Endometrium (tissue), 2 donors: Measurements from ENCODE around the gene MEIS2.

Experiments
- FAIRE-seq: peaks from 2 replicates; lab custom pipeline; 2012; peaks lifted over from hg19 to GRCh38; lab: Jason Lieb, UNC
- donor health status: control.
- donor health status: control.

Gene MEIS2

DNA sequence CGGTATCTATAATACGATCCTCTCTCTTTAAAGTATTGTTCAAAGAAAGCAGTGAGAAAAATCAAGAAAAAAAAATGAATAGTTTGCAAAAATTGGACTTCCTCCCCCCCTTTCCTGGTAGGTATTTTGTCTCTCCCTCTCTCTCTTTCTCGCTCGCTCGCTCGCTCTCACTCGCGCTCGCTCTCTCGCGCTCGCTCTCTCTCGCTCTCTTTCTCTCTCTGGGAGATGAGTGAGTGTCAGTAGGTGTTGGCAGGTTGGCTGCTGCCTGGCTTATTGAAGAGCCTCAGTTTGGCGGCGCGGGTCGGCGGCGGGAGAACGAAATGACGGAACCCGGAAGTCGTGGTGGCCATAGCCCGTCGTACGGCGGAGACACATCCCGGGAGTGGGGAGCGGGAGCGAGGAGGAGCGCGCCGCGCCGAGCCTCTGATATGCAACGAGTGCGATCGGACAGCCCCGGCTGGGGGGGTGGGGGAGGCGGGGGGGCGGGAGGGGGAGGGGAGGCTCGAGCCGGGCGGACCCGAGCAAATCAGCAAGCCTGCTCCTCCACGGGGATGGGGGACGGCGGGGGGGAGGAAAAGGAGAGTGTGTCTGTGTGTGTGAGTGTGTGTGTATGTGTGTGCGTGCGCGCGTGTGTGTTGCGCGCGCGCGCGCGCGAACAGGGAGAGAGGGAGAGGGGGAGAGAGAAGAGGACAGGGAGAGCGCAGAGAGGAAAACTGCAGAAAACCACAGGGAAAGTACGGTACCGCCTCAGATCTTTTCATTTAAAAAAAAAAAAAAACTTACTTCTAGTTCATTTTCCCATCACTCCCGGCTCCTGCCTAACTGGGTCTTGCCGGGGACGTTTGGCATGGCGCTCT lies at the start of gene MEIS2:
TSS of gene MEIS2 (minus strand) at position 441 of the 857 bp plus-strand sequence. CDS start 1,083 bp downstream, outside the sequence.
- FAIRE-seq = no peak

- FAIRE-seq = no peak
Observed at GRCh38 chr15:37149146-37149545, 48.8 kb upstream of the MEIS2 start.

DNA sequence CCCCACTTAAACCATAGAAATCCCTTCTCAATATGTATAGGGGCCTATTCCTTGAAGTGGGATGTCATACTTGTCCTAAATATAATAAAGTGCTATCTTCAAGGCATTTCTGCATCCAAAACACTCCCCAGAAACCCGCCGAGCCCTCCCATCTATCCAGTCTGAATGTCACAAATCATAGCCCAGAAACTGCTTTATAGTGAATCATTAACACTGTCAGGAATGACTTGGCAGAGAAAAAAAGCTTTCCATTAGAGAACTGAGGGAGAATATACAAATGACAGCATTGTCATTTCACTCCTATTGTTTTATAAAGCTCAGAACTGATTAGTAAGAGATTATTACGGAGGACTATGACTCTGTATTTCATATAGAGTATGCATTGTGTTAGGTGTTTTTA lies 48.4 kb upstream of the MEIS2 start:
- FAIRE-seq = no peak

DNA sequence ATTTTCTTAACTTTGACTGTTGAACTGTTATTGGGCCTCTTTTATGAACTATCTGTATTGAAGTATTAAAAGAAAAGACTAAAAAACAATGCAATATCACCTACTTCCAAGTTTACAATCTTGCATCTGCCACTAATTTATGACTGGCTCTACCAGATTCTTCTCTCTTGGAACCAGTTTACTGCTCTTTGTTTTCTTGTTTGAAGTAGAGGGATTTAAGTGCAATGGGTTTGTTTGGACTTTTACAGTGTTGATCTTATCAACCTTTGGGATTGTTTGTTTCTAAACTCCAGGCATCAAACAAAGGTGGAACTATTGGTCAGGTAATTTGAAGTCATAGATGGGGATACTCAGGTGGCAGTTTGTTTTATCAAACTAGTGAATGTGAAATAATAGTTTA lies 43.0 kb upstream of the MEIS2 start:
- FAIRE-seq = no peak

- no peak for FAIRE-seq
Observed at GRCh38 chr15:37142371-37142770, 42.0 kb upstream of the MEIS2 start.

GRCh38 chr15:37140531-37141058 lies 40.2 kb upstream of the MEIS2 start:
- no peak for FAIRE-seq

- FAIRE-seq = no peak
Observed at GRCh38 chr15:37138591-37139215, 38.4 kb upstream of the MEIS2 start.

- no peak for FAIRE-seq
Observed at GRCh38 chr15:37137221-37137620, 36.9 kb upstream of the MEIS2 start.

DNA sequence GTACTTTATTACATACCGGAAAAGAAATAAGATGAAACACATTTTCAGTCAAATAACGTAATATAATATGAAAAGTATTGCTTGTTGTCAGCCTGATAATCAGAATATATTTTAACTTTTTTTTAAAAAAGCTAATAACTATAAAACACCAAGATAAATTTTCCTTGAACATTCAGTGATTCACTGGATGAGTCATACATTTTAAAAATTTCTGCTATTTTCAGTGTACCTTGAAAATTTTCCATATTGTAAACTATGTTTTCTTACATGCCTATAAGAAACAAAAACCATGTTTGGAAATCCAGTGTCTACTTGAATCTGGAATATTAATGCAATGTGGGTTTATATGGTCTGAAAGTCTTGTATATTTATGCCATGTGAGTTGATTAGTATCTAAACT lies 36.3 kb upstream of the MEIS2 start:
- FAIRE-seq = no peak

GRCh38 chr15:37135225-37135624 lies 34.9 kb upstream of the MEIS2 start:
- FAIRE-seq = no peak

GRCh38 chr15:37134699-37135131 lies 34.4 kb upstream of the MEIS2 start:
- FAIRE-seq = no peak

DNA sequence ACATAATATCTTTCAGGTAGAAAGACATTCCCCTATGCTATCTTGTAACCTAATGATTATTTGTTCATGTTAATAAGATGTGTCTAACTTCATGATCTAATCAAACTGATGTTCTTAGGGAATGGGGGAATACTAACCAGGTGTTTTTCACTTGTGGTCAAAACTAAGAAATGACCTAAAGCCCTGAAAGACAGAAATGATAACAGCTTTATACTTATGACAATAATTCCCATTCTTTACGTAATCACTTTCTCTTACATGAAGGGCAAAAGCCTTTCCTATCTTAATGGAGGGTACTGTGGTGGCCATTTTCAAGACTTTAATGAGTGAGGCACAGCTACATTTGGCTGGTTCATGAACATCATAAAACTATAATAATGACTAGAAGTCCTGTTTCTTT lies 33.9 kb upstream of the MEIS2 start:
- no peak for FAIRE-seq

DNA sequence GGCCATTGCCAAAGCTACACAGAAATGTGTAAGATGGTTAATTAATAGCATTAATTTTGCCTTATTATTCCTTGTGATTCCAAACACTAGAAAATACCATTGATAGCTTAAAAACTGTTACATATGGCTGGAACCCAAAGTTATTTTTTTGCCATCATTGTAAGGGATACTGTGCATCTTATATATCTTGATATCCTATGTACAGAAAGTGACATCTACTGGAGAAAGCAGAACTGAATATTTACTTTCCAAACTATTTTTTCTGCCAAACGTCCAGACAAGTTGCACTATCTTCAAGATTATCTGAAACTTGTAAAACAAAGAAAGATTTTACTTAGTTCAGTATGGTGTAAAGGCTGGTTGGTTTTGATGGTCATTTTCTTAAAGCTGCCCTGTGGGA lies 33.3 kb upstream of the MEIS2 start:
- FAIRE-seq = no peak

GRCh38 chr15:37132826-37133417 lies 32.6 kb upstream of the MEIS2 start:
- no peak for FAIRE-seq

GRCh38 chr15:37131621-37132020 lies 31.3 kb upstream of the MEIS2 start:
- no peak for FAIRE-seq

DNA sequence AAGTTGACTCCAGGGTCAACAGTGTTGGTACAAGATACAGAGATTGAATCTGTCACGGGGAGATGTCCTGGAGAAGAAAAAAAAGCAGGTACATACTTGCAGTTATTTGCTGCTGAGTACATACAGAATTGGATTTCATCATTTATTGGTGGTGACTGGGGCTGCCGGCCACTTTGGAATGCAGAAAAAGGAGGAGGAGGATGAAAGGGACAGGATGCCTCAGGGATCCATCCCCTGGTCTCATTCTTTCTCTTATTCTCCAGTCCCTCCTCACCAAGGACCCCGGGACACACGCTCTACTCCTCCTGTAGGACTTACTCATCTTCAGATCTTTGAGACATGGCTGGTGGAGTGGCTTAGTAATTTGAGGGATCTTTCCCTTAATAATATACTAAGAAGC lies 30.0 kb upstream of the MEIS2 start:
- FAIRE-seq = no peak

- FAIRE-seq = no peak
Observed at GRCh38 chr15:37125143-37125542, 24.8 kb upstream of the MEIS2 start.

DNA sequence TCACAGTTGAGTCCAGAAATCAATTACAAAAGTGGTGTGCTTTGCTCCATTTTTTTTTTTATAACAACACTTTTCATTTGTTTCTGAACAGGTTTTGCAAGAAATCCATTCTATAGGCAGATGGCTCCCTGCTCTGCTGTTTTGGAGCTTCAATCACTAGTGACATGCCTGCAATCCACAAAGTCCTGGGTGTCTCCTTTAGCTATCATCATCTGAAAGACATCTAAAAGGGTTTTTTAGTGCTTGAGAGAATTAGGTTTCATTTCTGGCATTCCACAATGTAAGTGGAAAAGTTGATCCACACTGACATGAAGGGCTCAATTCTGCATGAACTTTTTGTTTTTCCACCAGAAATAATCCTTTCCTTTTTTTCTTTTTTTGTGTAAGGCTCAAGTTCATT lies 24.0 kb upstream of the MEIS2 start:
- no peak for FAIRE-seq

DNA sequence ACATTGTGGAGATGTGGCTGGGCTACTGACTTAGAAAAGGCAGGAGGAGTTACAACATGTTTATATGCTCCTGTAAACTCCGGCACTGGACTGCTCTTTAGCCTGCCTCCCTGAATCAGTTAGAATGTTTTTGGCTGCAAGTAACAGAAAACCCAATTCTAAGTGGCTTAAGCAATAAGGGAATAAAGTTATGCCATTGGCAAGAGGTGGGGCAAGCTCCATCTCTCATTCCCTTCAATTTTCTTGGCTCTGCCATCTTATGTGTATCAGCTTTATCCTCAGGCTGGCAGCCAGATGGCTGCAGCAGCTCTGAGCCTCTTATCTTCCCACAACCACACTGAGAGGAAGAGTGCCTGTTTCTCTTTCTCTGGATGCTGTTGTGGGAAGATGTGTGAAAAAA lies 22.4 kb upstream of the MEIS2 start:
- no peak for FAIRE-seq

DNA sequence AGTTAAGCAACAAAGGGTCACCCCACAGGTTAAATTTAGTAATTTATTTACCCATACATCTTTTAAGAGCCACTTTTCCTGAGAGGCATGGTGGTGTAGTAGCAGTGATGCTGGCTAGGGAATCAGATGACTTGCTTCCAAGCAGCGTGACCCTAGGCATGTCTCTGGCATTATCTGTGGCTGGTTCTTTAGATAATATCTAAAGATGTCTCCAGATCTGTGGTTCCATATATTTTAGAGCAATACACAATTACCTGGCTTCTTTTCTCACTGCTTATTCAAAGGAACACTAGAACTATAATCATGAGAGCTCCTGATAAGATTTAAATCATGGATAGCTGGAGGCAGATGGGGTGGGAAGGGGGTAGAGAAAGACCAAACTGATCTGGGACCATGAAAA lies 21.1 kb upstream of the MEIS2 start:
- FAIRE-seq = no peak

DNA sequence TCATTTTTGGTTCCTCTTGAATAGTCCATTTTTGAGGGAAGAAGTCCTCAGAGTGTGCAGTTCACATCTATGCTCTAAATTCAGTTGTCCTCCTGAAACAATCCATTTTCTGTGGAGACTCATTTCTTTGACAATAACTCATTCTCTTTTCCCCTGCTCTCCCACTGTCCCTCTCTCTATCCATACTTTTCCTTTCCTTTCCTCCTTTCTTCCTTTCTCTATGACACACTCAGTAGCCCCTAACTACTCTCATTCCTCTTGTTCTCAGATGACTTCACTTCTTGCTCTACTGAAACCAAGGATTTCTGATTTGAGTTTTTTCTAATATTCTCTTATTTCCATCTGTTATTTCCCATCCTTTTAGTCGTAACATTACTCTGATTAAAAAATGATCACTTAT lies 16.7 kb upstream of the MEIS2 start:
- FAIRE-seq = no peak

DNA sequence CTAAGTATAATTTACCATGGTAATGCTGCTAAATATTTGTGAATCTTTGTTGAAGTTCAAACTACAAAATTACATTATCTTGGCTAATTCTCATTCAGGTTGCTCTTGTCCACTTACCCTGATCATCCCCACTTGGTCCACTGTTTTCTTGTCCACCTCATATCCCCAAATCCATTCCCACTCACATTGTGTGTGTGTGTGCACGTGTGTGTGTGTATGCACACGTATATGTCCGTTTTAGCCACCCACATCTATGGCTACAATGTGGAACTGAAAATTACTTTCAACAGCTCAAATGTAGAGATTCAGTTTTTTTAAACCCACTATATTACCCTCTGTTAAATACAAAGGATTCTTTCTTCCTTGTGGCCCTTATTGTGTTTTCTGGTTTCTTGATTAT lies 15.2 kb upstream of the MEIS2 start:
- FAIRE-seq = no peak
